Endothelial cell of hepatic sinusoid (primary cell): ENCODE measurements around the gene PPM1M.

ENCODE experiments used
- in situ Hi-C: cut with HindIII; loops from 2 replicates; pipeline ENCODE4 v1.10.0; 2017; ENCODE audit warnings: low sequenced_read_pairs

Gene PPM1M

DNA sequence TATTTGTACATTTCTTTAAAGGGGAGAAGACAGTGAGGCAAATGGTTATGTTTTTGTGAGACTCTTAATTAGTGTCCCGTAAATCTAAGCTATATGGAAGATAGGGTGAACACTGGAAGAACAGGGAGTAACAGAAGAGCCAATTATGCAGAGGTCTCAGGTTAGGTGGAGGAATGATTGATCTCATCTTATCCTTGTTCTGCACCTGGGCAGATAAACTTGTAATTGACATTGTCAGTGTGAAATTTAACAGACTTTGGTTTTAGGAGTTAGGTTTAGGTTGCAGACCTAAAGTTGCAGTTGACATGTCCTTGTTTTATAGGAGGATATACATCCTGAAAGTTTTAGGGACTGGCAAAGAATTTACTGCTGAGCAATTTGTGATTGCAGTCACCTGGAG lies 3.5 kb upstream of the PPM1M start:
- in situ Hi-C loops = no loop called here

DNA sequence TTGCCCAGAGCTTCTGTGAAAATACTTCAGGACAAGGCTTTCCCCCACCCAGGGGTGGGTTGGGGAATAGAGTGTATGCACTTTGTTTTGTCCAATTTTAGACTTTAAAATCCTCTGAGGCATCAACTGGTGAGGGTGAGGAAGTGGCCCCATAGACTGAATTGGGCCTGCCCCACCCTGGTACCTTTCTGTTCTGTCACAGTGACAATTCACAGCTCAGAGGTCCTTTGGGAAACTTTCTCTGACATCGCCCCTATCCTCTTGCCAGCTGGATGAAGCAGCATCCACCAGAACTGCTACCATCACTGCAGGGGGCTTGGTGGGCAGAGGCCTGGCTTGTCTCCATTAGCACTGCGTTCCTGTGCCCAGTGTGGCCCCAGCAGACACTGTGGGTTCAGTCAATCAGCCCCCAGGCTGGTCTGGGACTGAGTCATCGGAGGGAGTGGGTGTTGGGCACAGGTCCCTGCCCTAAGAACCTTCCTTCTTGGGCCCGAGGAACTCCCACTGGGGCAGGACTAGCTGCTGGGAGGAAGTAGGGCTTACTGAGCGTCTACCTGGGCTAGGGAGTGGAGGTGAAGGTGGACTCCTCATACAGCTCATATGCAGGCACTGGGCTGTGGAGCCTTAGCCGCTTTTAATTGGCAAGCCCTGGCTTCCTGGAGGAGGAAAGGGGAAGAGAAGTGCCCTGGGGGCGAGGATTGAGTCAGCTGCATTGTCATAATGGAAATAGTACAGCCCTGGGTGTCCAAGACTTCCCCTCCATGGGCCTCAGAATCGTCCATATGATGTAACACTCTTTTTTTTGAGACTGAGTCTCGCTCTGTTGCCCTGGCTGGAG lies 1.5 kb upstream of the PPM1M start:
- in situ Hi-C loops = no loop called here

DNA sequence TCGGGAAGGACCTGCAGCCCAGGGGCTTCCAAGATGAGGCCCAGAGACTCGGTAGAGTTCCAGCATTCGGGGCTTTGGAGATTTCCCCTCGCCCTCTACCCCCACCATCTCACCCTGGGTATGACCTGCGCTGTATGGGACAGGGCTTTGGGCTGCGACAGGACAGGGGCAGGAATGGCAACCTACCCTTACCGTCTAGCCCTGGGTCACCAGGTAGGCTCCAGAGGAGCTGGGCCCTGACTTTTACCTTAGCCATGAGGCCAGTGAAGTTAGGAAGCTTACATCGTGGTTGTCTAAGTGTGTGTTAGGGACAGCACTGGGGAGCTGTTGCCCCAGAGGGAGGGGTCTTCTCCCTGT lies 683 bp downstream of the PPM1M start:
- in situ Hi-C loops = no loop called here

DNA sequence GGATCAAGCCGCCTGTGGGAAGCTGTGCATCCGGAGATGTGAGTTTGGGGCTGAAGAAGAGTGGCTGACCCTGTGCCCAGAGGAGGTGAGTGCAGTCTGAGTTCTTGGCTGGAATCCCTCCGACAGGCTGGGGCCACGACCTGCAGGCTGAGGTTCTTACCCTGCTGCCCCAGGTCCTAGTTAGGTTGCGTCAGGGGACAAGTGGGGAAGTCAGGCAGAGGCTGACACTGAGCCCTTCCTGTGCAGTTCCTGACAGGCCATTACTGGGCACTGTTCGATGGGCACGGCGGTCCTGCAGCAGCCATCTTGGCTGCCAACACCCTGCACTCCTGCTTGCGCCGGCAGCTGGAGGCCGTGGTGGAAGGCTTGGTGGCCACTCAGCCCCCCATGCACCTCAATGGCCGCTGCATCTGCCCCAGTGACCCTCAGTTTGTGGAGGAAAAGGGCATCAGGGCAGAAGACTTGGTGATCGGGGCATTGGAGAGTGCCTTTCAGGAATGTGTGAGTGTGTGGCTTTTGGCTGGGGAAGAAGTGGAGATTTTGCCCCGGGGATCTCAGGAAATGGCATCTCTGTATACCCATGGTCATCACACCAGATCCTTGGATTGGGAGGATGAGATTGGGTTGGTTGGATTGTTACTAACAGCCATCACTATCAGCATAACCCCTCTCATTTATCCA lies 1.3 kb downstream of the PPM1M start:
- in situ Hi-C loops = no loop called here

DNA sequence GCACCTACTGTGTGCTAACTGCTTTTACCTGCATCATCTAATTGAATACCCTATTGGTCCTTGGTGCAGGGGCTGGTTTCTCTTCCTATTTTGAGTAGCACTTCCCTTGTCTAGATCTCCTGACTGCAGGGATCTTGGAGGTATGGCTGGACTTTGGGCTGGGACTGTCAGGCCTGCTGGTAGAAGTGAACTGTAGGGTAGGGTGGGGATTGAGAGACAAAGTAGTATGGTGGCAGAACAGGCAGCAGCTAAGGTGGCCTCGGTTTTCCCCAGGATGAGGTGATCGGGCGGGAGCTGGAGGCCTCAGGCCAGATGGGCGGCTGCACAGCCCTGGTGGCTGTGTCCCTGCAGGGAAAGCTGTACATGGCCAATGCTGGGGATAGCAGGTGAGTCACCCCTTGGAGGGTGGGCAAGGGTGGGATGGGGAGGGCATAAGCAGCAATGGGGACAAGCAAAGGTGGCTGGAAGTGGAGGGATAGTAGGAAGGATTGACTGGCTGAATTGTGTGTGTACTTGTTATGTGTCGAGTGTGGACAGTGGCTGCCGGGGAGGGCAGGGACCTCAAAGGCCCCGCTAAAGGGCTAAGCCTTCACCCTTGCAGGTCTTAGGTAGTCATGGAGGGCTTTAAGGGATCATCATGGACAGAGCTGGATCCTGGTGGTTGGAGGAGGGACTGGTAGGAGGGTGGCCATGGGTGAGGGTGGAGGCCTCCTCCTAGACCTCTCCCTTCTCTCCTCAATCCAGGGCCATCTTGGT lies 2.0 kb downstream of the PPM1M start:
- in situ Hi-C loops = no loop called here

DNA sequence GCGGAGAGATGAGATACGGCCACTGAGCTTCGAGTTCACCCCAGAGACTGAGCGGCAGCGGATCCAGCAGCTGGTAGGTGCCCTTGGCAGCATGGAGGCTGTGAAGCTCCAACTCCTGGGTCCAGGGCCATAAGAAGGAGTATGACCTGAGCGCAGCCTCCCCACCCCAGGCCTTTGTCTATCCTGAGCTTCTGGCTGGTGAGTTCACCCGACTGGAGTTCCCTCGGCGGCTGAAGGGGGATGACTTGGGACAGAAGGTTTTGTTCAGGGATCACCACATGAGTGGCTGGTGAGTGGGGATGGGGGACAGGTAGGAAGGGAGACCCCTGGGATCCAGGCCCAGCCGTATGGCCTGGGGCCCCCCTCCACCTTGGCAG lies 2.6 kb downstream of the PPM1M start:
- in situ Hi-C loops = no loop called here

DNA sequence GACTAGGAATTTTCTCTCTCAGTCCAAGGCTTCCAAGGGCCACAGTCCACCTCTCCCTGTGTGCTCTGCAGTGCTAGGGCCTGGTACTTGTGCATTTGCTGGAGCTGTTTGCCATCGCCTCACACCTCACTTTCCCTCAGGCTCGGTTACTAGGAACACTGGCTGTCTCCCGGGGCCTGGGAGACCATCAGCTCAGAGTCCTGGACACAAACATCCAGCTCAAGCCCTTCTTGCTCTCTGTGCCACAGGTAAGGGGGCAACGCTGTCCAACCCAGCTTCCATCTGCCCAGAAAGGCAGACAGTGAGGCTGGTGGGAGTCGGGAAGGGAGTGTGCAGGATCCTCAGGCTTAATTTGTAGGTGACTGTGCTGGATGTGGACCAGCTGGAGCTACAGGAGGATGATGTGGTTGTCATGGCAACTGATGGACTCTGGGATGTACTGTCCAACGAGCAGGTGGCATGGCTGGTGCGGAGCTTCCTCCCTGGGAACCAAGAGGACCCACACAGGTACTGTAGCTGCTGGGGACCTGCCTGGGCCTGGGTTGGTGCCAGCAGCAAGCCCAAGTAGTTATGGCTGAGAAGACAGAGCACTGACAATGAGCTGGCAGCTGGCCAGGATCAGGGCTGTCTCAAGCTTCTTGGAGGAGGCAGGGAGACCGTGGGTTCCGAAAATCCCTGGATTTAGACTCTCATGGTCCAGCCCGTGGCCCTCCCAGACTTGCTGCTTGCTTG lies 3.4 kb downstream of the PPM1M start:
- in situ Hi-C loops = no loop called here

DNA sequence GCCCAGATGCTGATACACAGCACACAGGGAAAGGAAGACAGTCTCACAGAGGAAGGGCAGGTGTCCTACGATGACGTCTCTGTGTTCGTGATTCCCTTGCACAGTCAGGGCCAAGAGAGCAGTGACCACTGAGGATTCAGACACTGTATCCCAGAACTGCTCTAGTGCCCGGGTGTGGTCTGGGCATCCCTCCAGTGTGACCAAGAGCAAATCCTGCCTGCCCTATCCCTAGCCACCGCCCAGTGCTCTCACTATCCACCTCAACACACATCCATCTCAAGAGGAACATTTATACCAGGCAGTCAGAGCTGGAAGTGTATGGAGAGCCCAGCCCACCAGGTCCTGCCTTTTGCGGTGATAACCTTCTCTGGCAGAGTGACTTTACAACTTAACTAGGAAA lies 4.1 kb downstream of the PPM1M start:
- in situ Hi-C loops = no loop called here

DNA sequence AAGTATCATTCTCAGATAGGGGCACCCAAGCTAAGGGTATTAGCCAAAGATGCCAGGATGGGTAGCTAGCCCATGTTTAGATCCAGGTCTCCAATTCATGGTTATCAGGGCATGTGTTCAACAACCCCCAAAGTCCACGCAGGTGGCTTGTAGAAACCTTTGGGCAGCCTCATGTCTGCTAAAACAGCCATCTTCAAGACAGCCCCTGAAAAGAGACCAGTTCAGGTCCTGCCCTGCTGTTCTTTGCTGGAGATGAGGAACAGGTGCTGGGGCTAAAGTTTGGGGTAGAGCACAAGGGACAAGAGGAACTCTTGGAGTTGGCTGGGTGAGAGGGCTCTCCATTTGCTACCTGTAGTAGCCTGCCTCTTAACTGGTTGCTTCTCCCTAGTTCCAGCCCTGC lies 4.6 kb downstream of the PPM1M start:
- in situ Hi-C loops = no loop called here

DNA sequence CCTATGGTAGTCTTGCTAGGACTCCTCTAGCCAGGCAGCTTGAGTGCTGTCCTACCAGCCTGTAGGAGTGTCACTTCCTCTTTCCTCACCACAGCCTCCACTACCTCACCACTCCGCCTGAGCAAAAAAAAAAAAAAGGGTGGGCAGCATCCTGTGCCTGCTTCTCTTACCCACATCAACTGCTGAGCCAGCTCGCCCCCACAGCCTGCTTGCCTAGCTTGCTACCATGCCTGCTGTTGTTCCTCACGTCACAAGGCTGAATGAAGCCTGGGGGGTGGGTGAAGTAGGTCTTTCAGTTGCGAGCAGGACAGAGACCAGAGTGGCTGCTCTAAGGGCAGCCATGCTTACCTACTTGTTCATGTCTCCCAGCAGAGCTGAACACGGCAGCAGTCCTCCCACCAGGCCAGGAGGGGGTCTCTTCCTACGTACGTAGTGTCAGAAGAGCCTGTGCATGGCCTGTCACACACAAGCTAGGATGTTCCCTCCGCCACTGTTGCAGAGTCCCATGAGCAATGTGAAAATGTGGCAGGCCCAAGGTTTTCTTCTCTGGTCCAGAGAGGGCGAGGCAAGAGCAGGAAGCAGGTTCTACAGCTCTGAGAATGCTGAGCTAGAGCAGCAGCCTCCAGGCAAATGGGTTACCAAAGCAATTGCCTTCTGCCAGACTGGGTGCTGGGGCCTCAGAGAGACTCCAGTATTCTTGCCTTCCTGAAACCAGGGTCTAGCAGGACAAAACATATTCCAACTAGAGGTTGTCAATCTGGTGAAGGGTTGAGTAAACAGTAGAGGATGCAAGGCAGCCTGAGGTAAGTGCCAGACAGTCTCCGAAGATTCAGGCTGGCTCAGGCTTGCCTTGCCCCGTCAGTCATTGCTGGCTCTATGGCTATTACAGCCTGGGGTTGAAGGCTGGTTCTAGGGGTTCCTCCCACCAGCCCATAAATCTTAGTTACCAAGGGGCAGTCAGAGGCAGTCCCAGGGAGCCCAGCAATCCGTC lies 8.1 kb downstream of the PPM1M start:
- in situ Hi-C loops = no loop called here

DNA sequence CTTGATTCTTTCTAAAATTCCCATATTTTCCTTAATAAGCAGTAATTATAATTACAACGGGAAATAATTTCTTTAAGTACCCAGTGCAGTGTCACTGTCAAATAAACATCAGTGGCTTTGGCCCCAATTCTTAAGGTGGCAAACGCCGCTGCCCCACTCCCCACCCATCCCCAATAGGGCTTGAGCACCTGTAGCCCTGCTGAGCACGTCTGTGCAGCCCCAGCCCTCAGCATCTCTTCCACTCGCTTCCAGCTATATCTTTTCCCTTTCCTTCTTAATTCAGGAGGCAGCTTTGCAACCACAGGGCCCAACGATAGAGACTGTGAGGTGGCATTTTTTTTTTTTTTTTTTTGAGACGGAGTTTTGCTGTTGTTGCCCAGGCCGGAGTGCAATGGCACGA lies 9.0 kb downstream of the PPM1M start:
- in situ Hi-C loops = no loop called here

DNA sequence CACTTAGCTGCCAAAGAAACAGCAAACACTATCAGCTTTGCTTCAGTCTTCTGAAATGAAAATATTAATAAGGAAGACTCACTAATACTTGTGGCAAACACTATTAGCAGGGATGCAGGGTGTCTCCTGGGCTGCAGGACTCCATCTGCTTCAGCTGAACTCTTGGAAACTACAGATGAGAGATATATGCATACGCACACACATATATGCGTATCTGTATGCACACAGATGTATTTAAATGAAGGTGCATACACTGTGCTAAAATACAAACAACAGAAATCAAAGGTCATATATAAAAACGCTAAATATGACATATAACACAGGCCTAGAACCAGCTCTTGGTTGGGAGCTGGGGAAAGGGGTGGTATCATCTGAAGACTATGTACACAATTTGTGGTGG lies 10.6 kb downstream of the PPM1M start:
- in situ Hi-C loops = no loop called here

DNA sequence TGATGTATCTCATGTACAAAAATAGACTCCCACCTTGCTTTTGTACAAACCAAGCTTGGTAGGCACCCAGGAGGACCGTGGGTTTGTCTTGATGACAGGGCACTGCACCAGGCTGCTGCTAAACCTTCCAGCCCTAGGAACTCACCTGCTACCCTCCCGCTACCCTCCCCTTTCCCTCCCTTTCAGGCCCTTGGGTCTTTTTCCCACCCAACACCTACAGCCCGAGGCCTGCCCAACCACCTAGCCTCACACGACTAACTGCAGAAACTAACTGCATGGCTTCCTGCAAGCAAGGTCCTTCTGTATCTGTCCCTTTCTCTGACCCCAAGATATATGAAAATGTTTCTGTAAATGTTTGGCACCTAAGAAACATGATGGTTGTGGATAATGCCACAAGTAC lies 11.1 kb downstream of the PPM1M start:
- in situ Hi-C loops = no loop called here

DNA sequence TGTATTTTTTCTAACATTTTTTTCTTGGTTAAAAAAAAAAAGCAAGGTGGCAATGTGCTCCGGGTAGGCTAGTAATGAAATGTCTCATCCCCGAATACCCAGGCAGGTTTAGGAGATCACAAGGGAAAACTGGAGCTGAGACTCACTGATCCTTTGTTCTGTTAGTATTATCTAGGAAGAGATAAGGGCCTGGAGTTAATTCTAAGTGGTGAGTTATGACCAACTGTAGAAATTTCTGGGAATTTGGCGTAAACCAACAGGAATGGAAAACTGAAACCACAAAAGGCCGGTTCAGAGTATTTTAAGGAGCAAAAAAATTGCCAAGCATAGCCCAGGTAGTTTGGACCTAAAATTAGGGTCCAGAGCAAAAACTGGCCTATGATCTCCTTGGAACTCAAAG lies 12.4 kb downstream of the PPM1M start:
- in situ Hi-C loops = no loop called here

DNA sequence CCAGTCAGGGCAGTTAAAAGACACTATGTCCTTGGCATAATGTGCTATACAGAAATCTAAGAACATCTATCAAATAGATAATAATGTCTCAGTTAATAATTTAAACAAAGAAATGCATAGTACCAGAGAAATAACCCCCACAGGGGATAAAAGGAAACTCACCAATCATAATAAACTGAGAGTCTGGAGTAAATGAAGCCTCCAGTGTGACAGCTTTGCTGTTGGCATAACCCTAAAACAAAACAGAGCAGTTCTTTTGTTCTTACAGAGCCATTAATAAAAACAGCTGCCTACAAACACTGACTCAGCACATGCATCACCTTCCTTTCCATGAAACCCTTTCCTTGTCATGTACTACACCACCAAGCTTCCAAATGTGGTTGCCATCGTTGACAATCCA lies 13.5 kb downstream of the PPM1M start:
- in situ Hi-C loops = no loop called here

DNA sequence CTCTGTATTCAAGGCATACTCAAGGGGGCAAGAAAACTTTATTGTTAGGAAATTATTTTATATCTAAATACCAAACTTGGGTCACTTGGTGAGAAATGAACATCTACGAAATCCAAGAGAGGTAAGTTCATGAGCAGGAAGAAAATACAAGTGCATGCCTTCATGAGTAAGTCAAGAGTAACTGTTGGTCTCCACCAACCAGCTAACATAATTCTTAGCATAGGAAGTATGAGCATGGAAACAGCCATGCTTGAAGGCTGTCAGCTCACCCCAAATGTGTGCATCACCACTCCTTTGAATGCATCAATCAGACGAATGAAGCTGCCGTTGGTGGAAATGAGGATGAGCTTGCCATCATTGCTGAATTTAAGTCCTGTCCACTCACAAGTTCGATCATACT lies 13.9 kb downstream of the PPM1M start:
- in situ Hi-C loops = no loop called here

DNA sequence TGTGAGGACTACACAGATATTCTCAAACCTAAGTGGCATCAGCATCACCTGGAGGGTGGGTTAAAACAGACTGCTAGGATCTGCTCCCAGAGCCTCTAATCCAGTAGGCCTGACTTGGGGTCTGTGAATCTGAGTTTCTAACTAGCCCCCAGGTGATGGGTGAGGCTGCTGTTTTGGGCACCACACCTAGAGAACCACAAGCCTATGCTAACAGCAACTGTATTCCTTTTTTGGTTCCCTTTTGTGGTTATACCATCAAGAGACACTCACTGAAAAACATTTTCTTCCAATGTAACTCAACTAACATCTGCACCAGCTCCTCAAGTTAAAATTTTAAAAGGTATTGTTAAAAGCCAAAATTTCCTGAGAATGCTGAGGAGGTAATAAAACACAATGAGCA lies 16.9 kb downstream of the PPM1M start:
- in situ Hi-C loops = no loop called here

DNA sequence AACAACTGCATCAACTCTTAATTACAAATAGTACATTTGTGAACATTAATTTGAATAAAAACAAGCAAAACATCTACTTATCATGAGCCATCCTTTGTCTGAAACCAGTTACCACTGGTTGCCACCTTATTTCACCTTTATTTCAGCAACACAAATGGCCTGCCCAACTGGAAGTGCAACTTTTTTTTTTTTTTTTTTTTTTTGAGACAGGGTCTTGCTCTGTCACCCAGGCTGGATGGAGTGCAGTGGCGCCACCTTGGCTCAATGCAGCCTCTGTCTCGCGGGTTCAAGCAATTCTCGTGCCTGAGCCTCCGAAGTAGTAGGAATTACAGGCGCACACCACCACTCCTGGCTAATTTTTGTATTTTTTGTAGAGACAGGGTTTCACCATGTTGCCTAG lies 19.8 kb downstream of the PPM1M start:
- in situ Hi-C loops = no loop called here

DNA sequence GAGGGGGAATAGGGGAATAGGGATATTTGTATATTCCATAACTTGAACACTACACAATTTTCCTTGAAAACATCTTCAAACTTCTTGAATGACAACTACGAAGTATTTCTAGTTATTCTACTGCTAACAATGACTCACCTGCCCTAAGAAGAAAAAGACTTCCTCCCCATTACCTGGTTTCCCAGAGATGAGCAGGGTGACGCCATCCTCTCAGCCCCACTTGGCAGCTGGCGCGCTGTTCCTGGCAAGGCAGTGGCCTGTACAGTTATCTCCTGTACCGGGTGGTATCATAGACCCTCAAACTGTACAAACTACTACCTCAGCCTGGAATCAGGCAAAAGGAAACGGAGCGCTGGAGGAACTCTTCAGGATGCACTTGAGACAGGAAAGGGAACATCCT lies 22.5 kb downstream of the PPM1M start:
- in situ Hi-C loops = no loop called here

DNA sequence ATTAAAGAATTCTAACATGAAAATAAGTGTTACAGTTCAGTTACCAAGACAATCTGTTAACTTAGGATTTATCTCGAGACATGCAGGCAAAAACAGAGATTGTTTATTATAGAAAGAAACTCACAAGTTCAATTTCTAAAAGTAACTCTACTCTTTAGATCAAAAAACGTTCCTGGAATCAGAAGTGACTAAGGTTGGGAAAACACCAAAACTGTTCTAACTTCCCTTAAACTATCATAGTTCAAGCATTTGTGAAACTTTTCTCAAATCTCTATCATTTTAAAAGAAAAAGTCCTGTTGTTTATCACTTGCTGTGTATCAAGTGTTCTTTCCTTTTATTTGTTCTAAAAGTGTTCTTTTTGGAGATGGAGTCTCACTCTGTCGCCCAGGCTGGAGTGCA lies 24.2 kb downstream of the PPM1M start:
- in situ Hi-C loops = loop anchor here (5.0 kb wide), 1 partner anchor 32 kb away; the partner anchor contains the start of gene TWF2
